T-helper 1 cell treated with Interleukin-12 subunit alpha and Interleukin-12 subunit beta and Interleukin-4 antibody, amounts not matched to agents 30 ng/mL and 1 ng/mL, for 36 hours (primary cell): ENCODE measurements around the gene LPCAT4. TPM values are rescaled to one million over a fixed set of nuclear protein-coding genes. Genes with fewer than 3 reads are reported as not detected.

ENCODE experiments used
- intact Hi-C: fragments of 100-400 bp; cut with micrococcal nuclease; formaldehyde crosslinking; loops from one replicate; pipeline ENCODE4 v1.15.1; 2024
- total RNA-seq: library from RNA; stranded (reverse); gene quantifications from 2 replicates; pipeline ENCODE4 v1.2.3, GENCODE V29; 2022

Gene LPCAT4
- total RNA-seq, 1 donor from 2014 or later = 87.8 TPM

- intact Hi-C loops = loop anchor here (1.0 to 10.0 kb wide), 5 partner anchors 51 to 629 kb away; partner anchors contain the start of genes AQR and GOLGA8B
Measured at GRCh38 chr15:34338347-34338746, 28.6 kb downstream of the LPCAT4 start.

GRCh38 chr15:34337557-34338306 lies 29.3 kb downstream of the LPCAT4 start, which contains the start of gene SLC12A6:
SLC12A6 (minus strand) TSS chr15:34337781; CDS start chr15:34336680, 1,101 bp downstream.
- intact Hi-C loops = loop anchor here (1.0 to 10.0 kb wide), 8 partner anchors 30 to 630 kb away; partner anchors contain the start of genes AQR, GOLGA8B, KATNBL1 and LPCAT4

- intact Hi-C loops = loop anchor here (1.0 to 10.0 kb wide), 7 partner anchors 30 to 630 kb away; partner anchors contain the start of genes AQR, KATNBL1, LPCAT4 and PGBD4
Measured at GRCh38 chr15:34336991-34337556, 29.9 kb downstream of the LPCAT4 start.

- intact Hi-C loops = loop anchor here (5.0 to 10.0 kb wide), 4 partner anchors 49 to 631 kb away; partner anchors contain the start of gene AQR
Measured at GRCh38 chr15:34336231-34336990, 30.6 kb downstream of the LPCAT4 start.

- intact Hi-C loops = loop anchor here (1.0 to 10.0 kb wide), 8 partner anchors 8 to 632 kb away; partner anchors contain the start of genes AQR, AVEN and EMC4
Measured at GRCh38 chr15:34335176-34336032, 31.6 kb downstream of the LPCAT4 start.

- intact Hi-C loops = loop anchor here (1.0 to 10.0 kb wide), 9 partner anchors 7 to 633 kb away; partner anchors contain the start of genes AQR, AVEN and EMC4
Measured at GRCh38 chr15:34334672-34335071, 32.3 kb downstream of the LPCAT4 start.

GRCh38 chr15:34332553-34333120 lies 34.4 kb downstream of the LPCAT4 start:
- intact Hi-C loops = loop anchor here (10.0 kb wide), 2 partner anchors 268 to 592 kb away; no protein-coding TSS in a partner anchor

DNA sequence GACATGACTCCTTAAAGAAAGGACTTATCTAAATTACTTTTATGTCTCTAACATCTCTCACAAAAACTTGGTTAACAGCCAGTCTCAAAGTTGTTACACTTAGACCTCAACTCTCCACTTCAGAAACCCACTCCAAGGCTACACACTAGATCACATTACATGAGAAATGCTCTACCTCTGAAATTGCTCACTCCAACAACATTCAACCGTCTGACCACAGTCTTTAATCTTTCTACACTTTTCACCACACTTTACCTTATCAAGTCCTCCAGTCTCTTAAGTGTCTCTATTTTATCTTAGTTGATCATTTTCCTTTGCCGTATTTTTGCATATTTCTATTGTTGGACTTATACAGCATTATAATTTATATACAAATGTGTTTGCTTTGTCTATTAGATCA lies 35.2 kb downstream of the LPCAT4 start:
- intact Hi-C loops = loop anchor here (10.0 kb wide), 2 partner anchors 267 to 593 kb away; no protein-coding TSS in a partner anchor

GRCh38 chr15:34330279-34330678 lies 36.7 kb downstream of the LPCAT4 start:
- intact Hi-C loops = loop anchor here (10.0 kb wide), 2 partner anchors 265 to 595 kb away; no protein-coding TSS in a partner anchor

- intact Hi-C loops = no loop called here
Measured at GRCh38 chr15:34329006-34329405, 38.0 kb downstream of the LPCAT4 start.

- intact Hi-C loops = loop anchor here (1.0 kb wide), 2 partner anchors 7 to 10 kb away; no protein-coding TSS in a partner anchor
Measured at GRCh38 chr15:34327906-34328305, 39.1 kb downstream of the LPCAT4 start.

DNA sequence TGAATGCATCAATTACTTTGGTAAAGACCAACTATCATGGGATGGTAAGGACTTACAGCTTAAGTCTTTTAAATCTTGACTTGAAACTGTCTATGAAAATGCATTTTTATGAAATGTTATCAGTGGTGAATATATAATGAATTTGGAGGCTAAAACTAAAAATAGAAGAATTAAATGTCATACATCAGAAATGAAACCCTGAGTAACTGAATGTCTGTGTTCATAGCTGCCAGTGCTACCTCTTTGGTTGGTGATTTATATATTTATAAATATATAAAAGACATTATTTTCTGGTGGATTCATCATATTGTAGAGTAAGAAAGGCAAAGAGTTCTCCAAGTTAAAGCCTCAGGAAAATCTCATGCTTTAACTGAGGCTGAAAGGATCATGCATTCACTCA lies 41.6 kb downstream of the LPCAT4 start:
- intact Hi-C loops = no loop called here

GRCh38 chr15:34324933-34325332 lies 42.1 kb downstream of the LPCAT4 start:
- intact Hi-C loops = no loop called here

DNA sequence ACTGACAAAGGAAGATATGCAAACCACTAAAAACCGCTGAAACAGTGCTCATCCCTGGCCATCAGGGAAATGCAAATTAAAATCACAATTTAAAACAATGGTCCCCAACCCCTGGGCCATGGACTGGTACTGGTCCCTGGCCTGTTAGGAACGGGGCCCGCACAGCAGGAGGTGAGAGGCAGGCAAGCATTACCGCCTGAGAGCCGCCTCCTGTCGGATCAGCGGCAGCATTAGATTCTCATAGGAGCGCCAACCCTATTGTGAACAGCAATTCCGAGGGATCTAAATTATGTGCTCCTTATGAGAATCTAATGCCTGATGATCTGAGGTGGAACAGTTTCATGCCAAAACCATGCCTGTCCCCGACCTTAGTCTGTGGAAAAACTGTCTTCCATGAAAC lies 43.8 kb downstream of the LPCAT4 start:
- intact Hi-C loops = no loop called here

DNA sequence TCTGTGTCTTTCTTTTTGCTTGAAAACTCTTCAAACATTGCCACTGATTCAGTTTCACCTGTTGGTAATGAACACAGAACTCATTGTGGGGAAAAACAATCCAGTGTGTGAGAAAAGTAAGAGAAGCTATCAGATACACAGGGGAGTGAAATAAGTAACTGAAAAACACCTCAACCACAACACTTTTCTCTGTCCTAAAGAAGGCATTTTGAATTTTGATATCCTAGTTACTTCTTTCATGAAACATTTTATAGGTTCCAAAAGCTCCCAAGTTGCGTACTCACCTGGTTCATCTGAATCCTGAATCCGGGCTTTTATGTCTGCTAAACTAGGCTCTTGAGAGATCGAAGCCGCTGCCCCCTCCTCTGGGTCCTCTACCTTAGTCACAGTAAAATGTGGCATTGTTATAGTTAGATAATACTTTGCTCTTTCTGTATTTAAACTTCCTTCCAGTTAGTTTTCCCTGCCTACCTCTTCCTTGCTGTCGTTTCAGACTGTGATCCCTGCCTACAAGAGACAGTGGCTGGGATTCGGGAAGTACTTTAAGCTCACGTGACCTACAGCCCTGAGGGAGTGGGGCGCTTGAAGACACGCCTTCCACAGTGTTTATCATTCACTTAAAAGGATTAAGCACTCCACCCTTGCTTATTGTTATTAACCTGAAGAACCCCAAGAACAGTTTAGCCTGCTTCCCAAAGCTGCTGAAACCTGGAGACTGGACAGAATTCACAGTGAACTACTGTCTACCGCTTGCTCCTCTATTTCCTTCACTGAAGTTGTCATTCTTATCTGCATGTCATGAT lies 48.5 kb downstream of the LPCAT4 start:
- intact Hi-C loops = loop anchor here (1.0 to 10.0 kb wide), 3 partner anchors 10 to 46 kb away; partner anchors contain the start of gene LPCAT4

- intact Hi-C loops = loop anchor here (10.0 kb wide), 1 partner anchor 50 kb away; the partner anchor contains the start of gene LPCAT4
Measured at GRCh38 chr15:34314491-34315490, 52.2 kb downstream of the LPCAT4 start.

GRCh38 chr15:34311563-34311962 lies 55.4 kb downstream of the LPCAT4 start:
- intact Hi-C loops = loop anchor here (10.0 kb wide), 1 partner anchor 53 kb away; the partner anchor contains the start of gene LPCAT4
